ENCODE results near the gene CACNA2D3.

Gene CACNA2D3

DNA sequence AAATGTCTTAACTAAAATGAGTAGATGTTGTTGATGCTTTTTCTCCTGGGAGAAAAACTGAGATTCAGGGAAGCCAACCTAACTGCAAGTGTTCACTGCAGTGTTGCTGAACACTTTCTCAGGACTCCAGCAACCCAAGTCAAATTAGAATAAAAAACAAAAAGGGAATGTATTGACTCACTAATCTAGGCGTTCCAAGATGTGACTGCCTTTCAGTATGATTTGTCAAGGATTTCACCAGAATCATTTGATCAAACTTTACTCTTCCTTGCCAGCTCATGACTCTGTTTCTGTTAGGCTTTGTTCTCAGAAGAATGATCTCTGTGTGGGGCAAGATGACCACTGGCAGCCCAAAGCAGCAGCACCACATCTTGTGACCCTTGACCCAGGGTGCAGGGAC is 364.0 kb downstream of the CACNA2D3 start:
- no peak for DNase-seq

DNA sequence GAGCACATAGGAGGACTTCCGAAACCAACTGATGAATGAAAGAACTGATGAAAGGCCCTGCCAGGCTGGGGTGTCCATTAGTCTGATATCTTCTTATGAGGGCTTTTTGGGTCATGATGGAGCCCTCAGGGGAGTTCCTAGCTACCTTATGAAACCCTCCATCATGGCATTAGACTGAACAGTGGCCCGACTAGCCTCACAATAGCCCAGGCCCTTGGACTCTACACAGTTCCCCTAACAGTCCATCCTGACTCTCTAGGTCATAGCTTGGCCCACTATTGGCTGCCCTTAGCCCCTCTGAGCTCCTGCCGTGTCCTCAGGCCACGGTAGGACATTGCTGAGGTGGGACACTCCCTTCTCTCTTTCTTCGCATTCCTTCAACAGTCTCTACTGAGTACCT is 365.9 kb downstream of the CACNA2D3 start:
- no peak for DNase-seq

DNA sequence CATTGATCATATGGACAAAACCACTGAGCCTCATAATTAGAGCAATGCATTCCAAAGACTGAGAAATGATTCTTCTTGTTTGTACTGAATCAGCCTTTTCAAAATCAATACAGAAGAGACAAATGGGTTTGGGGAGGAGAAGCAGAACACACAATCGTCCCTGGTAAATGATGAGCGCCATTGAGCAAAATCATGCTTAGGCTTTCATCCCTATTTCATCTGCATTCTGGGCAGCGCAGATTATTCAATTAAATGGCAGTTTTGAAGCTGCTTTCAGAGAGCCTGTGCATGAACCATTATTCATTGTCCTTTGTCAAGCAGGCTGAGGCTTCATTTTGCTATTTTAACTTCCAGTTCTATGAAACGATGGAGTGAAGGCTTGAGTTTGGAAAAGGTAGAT is 371.9 kb downstream of the CACNA2D3 start:
- DNase-seq: no peak

DNA sequence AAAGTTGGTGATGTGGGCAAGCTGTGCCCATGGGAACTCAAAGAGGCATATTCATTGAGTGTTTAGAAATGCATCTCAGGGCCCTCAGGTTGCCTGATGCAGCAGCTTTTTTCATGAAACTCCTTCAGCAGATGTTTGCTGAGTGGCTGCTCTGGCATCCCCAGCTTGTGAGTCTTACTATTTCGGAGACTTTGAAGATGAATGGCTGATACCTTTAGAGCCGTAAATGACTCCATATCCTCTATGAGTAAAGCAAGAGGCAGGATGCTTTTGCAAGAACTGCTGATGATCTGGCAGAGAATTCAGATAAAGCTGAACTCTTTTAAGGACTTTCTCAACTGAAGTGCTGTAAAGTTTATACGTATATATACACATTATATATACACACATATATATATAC is 384.3 kb downstream of the CACNA2D3 start:
- DNase-seq: no peak

- no peak for DNase-seq
Observed at GRCh38 chr3:54507876-54508460, 385.6 kb downstream of the CACNA2D3 start.

DNA sequence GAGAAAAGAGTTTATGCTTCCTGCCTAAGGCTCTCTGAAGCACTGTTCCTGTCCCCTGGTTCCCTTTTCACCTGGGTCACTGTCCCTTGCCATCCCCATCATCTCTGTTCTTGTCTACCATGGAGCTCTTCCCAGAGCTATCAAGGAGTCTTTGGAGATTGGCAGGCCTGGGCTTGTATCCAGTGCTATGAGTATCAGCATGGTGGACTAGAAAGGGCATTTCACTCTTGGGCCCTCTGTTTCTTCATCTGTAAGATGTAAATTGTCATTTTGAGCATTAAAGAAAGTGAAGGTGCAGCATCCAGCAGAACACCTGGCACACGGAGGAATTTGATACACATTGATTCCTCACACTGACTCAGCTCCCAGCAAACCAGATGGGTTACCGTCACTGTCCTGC is 388.2 kb downstream of the CACNA2D3 start:
- no peak for DNase-seq

GRCh38 chr3:54511766-54512365 is 389.5 kb downstream of the CACNA2D3 start:
- no peak for DNase-seq

GRCh38 chr3:54514006-54514405 is 391.7 kb downstream of the CACNA2D3 start:
- DNase-seq: no peak

GRCh38 chr3:54514416-54514815 is 392.1 kb downstream of the CACNA2D3 start:
- no peak for DNase-seq

- no peak for DNase-seq
Observed at GRCh38 chr3:54515441-54516213, 393.3 kb downstream of the CACNA2D3 start.

GRCh38 chr3:54517424-54517823 is 395.1 kb downstream of the CACNA2D3 start:
- no peak for DNase-seq

DNA sequence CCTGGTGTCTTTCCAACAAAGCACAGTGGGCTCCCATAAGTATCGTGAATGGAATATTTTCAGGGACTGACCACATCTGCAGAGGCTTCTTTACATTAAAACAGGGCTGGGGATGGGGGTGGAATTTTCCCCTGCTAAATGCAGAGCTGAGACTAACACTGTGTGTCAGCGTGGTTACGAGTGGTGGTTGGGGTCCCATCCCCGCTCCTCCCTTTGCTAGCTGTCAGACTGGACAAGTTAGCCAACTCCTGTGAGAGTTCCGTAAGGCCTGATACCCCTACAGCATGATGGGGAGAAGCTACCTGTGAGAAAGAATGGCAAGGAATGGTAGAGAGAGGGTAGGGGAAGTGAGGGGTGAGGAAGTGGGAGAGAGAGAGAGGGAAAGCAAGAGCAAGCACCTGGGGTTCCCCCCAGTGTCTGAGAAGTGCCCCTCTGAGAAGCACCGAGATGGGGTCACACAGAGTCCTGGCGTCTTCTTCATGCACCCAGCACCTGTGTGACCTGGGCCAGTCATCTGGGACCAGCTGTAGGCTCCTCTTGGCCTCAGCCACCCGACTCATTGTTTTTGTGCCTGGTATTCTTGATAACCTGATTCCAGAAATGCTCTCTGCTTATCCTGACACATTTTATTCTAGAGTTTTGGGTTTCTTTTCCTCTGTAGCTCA is 395.8 kb downstream of the CACNA2D3 start:
- no peak for DNase-seq

- no peak for DNase-seq
Observed at GRCh38 chr3:54519493-54519892, 397.1 kb downstream of the CACNA2D3 start.

DNA sequence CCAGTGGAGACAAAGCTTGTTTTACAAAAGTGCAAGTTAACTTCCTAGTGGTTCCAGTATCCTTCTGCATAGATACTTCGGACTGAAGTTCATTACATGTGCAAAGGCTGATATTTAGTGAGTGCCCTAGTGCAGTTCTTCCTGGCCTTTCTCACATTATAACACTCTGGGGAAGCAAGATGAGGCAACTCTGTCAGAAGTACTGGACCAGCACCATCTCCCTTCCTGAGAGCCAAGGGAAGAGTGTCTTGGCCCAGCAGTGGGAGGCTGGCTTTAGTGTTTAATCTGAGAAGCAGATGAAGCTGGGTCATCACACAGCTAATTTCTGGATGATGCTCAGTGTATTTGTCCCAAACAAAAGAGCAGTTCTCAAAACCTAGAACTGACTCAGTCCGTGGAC is 397.7 kb downstream of the CACNA2D3 start:
- no peak for DNase-seq

DNA sequence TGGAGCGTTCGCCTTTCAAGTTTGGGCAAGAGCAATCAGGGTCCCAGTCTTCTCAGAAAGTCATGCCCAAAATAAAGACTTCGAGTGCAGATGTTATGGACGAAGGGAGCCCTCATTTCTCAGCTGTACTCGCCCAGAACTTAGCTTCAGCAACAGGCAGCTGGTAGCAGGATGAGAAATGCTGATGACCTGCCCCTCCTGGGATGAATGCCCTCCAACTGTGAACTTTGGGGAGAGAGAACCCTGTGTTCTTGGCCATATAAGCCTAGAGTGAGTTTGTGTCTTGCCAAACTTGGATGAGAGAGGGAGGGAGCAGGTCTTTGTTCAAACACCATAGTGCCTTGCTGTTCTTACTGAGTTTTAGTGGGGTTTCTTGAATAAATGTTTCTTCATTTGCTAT is 405.2 kb downstream of the CACNA2D3 start:
- no peak for DNase-seq

GRCh38 chr3:54527953-54528352 is 405.6 kb downstream of the CACNA2D3 start:
- no peak for DNase-seq

DNA sequence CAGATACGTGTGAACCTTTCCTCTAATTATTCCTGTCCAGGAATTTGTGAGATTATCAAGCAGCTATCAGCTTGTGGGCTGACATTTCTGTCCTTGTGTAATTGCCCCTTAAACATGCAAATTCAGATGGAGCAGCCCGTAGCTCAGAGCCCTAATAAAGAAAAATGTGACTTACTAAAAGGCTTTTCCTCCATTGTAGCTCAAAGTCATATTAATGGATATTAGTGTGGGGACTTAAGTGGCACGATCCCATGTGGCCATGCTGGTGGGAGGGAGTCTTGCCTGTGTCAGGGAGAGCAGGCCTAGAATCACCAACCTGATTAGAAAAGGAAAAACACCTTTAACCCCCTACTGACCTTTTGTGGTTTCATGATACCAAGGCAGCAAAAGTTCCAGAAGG is 406.3 kb downstream of the CACNA2D3 start:
- DNase-seq: no peak

- no peak for DNase-seq
Observed at GRCh38 chr3:54530091-54530490, 407.7 kb downstream of the CACNA2D3 start.

DNA sequence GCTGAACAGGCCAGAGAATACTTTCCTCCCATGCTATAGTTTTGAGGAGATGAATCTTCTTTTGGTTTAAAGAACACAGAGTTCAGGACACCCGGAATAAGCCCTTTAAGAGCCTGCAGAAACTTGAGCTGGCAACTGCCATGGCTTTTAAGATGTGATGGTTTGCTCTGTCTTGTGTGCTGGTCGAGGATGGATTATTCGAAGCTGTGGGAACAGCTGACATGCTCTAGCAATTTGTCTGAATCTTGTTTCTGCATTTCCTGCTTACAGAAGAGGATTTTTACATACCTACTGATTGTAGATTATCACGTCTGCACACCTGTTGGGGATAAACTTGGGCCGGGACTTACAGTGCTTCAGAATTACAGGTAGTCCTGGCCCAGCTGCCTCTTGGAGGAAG is 408.6 kb downstream of the CACNA2D3 start:
- DNase-seq: no peak

GRCh38 chr3:54531741-54532140 is 409.4 kb downstream of the CACNA2D3 start:
- DNase-seq: no peak

DNA sequence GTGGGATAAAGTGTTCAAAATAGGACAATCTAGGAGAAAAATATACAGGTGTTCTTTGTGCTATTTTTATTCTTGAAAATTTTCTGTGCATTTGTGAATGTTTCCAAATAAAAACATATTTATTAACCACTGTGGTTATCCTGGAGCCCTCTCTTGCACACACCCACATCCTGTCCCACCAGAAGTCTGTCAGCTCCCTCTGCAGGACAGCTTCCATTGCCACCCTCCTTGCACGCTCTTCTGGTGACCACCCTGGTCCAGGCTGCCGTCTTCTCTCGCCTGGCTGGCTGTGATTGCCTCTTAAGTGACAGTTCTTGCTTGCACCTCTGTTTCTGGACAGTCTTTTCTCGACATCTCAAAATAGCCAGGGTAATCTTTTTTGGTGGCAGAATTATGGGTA is 411.5 kb downstream of the CACNA2D3 start:
- no peak for DNase-seq

DNA sequence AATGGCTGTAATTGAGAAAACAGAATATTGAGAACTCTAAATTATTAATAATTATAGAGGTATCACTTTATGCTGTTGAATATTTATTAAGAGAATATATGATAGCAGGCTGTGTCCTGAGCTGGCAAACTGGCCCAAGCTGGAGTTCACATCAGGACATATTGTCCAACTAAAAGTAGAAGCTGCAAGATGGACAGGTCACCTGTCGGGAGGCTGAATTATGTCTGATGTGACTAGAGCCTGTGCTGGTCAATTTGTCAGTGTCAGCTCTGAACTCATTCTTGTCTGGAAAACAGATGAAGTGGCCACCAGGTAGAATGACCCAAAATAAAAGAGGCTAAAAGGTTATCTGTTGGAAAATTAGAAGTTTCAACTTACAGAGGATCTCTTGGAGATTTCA is 413.3 kb downstream of the CACNA2D3 start:
- DNase-seq: no peak

DNA sequence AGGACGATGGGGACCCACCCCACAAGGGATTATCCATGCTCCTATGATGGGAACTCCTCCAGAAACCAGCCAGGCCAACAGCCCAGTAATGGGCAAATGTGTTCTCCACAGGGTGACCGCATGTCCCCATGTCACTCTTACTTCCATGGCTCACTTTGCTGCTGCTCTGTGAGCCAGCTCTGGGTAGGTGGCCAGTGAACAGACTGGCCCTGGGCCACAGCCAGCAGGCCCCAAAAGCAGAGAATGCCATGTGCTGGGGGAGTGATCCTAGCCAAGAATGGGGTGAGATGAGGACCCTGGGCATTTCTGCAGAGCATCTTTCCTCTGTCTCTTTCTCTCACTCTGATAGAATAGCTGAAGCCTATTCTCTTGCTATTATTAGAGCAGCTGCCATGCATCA is 414.1 kb downstream of the CACNA2D3 start:
- DNase-seq: no peak

DNA sequence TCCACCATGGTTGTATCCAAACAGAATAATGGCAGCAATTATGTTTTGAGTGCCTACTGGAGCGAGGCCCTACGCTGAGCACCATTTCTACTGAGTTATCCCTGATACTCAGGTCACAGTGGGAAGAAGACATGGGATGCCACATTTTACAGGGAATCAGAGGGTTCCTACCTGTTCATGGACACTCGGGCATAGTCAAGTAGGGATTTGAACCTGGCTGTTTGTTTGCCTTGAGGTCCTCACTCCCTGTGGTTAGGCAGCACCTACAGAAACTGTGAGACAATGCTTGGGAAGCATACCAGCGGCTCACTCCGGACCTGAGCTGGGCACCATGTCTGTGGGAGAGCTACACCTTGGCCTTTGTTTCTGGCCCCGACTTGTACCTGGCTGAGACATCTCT is 415.2 kb downstream of the CACNA2D3 start:
- no peak for DNase-seq

All from NCI-H146 (cell line).